Body of pancreas (tissue), 4 donors: ENCODE results near the gene EFNA1. TPM values are rescaled to one million over a fixed set of nuclear protein-coding genes. Genes with fewer than 3 reads are reported as not detected.

ENCODE experiments used
- ATAC-seq: fragments of 150-250 bp; one replicate; pipeline ENCODE4 v1.9.1; 2016
- DNase-seq, 4 donors: peaks; one replicate each; pipeline ENCODE4 v3.0.0-alpha.2; 2019
- H3K27ac ChIP-seq, 4 donors: fragments of 200-600 bp; sonication (generic); 1 replicate in 3 of 4; 2 replicates in 1 of 4; pipeline versions ENCODE4 v1.5.1 to v1.6.1; 2016 to 2019; ENCODE audit warnings: mild to moderate bottlenecking in 1 of 4, mixed read lengths in 1 of 4, moderate library complexity in 1 of 4
- H3K27me3 ChIP-seq, 2 donors: fragments of 200-600 bp; sonication (generic); one replicate each; pipeline ENCODE4 v1.6.0; 2016; ENCODE audit warnings: mild to moderate bottlenecking in 1 of 2
- H3K36me3 ChIP-seq, 2 donors: fragments of 200-600 bp; sonication (generic); replicated peaks in 1 of 2; 2 replicates each; pipeline ENCODE4 v1.5.1; 2016; ENCODE audit warnings: low read depth in 2 of 2; ENCODE audit not compliant: insufficient read depth in 1 of 2
- H3K4me1 ChIP-seq: fragments of 200-600 bp; sonication (generic); one replicate; pipeline ENCODE4 v1.6.0; 2016
- H3K4me3 ChIP-seq, 2 donors: fragments of 200-600 bp; sonication (generic); 1 replicate in 1 of 2; 2 replicates in 1 of 2; pipeline ENCODE4 v1.5.1; 2016 to 2019
- H3K9me3 ChIP-seq, 3 donors: fragments of 200-600 bp; sonication (generic); 1 replicate in 2 of 3; 2 replicates in 1 of 3; pipeline ENCODE4 v1.5.1; 2016
- POLR2A ChIP-seq, 3 donors: fragments of 450-650 bp; IDR thresholded peaks; one replicate each; pipeline ENCODE4 v1.6.1; 2016; ENCODE audit warnings: antibody characterized with exemption in 3 of 3, mild to moderate bottlenecking in 2 of 3
- WGBS, 2 donors: methylation state at CpG; one replicate each; pipeline ENCODE4 v1.1.5; 2017; 5-methylcytosine and 5-hydroxymethylcytosine counted together
- intact Hi-C: fragments of 100-400 bp; cut with DNase I; formaldehyde crosslinking; loops from one replicate; pipeline ENCODE4 v1.15.1; 2023
- total RNA-seq, 2 donors: library from RNA; depleted of rRNA; stranded (reverse); fragments of >200 nt; gene quantifications; one replicate each; pipeline ENCODE4 v1.1.0, GENCODE V29; 2016
- TF ChIP-seq, protein P1 (sequence below), 7 experiments: fragments of 450-650 bp in 4 of 7; fragments of 200-600 bp in 3 of 7; sonication (generic) in 3 of 7; IDR thresholded peaks; one replicate each; pipeline ENCODE4 v1.5.1; 2016 to 2019; ENCODE audit warnings: antibody characterized with exemption in 7 of 7

The EFNA1 gene, protein sequence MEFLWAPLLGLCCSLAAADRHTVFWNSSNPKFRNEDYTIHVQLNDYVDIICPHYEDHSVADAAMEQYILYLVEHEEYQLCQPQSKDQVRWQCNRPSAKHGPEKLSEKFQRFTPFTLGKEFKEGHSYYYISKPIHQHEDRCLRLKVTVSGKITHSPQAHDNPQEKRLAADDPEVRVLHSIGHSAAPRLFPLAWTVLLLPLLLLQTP
- 10 to 100 TPM; 10.5 to 20.2 TPM for total RNA-seq

DNA sequence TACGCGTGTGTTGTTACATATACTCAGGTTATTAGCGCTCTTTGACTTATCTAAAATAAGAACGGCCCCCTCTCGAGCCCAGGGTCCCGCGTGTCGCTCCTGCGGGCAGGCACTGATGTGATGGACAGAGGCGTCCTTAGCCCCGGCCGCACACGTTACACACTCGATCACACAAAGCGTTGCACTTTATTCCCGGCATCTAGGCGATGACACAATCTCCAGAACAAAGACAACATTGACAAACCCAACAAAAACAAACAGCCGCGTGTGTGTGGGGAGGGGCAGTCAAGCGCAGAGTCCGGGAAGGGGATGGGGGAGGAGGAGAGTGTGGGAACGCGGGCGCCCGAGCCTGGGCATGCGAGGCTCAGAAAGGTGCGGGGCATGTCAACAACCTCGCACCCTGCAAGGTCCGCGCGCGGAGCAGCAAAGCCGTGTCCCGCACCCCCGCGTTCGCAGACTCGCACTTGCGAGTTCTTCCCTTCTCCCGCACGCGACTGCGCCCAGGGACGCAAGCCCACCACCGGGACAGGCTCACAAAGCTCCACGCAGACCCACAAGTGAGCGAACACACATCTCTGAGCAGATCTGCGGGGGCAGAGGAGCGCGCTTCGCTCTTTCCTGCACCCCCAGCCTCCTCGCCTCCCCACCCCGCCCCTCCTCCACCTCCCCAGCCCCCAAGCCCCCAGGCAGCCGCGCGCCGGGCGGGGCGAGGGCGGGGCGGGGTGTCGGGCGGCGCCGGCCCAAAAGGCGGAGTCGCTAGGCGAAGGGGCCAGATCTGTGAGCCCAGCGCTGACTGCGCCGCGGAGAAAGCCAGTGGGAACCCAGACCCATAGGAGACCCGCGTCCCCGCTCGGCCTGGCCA lies at the start of gene EFNA1:
Gene EFNA1 (plus strand): TSS at position 772 of the 862 bp plus-strand sequence. CDS start 102 bp downstream, outside the sequence.
- no peaks in the 10 kb centered on the region for H3K9me3 ChIP-seq
- intact Hi-C loops, result loop anchor here (5.0 kb wide), 1 partner anchor 35 kb away; no protein-coding TSS in a partner anchor
- peak within 1 kb of the TSS; percentile 79 to 91 for H3K4me3 ChIP-seq
- H3K27me3 ChIP-seq, result no peaks in the 10 kb centered on the region
- DNase-seq (peak; percentile 78 to 88 (median 81)), ATAC-seq (peak; percentile 64)
- 0% methylated on average over 31 to 60 of the region's 76 CpGs for WGBS, 2 donors
- peak within 1 kb of the TSS; percentile 94 to 99 (median 98) for H3K27ac ChIP-seq
- peaks cover 0 to 4% of the 10 kb centered on the region in 2 donors for H3K36me3 ChIP-seq
- peaks cover 58% of the 10 kb centered on the region for H3K4me1 ChIP-seq
- TF ChIP-seq, protein P1, sequence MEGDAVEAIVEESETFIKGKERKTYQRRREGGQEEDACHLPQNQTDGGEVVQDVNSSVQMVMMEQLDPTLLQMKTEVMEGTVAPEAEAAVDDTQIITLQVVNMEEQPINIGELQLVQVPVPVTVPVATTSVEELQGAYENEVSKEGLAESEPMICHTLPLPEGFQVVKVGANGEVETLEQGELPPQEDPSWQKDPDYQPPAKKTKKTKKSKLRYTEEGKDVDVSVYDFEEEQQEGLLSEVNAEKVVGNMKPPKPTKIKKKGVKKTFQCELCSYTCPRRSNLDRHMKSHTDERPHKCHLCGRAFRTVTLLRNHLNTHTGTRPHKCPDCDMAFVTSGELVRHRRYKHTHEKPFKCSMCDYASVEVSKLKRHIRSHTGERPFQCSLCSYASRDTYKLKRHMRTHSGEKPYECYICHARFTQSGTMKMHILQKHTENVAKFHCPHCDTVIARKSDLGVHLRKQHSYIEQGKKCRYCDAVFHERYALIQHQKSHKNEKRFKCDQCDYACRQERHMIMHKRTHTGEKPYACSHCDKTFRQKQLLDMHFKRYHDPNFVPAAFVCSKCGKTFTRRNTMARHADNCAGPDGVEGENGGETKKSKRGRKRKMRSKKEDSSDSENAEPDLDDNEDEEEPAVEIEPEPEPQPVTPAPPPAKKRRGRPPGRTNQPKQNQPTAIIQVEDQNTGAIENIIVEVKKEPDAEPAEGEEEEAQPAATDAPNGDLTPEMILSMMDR (IDR thresholded peaks at IDR 0.05), result no peak
- TF ChIP-seq POLR2A (IDR thresholded peaks at IDR 0.05), result peak; percentile 75 to 92 (median 87)

DNA sequence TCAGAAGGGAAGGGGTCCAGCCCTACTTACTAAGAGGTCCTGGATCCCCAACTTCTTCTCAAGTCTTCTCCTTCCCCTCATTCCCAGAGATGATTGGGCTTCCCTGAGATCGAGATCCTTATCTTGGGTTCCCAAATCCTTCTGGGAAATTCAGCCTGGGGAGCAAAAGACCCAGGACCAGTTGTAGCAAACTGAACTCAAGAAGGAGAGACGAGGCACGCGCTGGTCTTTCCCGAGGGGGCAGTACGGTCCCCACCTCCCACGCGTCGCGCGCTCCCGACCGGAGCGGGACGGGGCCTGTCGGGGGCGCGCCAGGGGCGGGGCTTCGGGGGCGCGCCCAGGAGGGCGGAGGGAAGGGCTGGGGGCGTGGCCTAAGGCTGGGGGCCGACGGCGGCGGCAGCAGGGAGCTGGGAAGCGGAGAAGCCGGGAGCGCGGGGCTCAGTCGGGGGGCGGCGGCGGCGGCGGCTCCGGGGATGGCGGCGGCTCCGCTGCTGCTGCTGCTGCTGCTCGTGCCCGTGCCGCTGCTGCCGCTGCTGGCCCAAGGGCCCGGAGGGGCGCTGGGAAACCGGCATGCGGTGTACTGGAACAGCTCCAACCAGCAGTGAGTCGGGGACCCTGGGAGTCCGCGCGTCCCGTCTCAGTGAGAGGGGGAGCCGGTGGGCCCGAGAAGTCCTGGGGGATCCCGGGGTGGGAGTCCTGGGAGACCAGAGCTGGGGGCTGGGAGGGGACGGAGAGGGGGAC lies 49.0 kb upstream of the EFNA1 start, which contains the start of gene EFNA3:
Gene EFNA3 (plus strand): TSS at position 369 of the 741 bp plus-strand sequence. CDS start 105 bp downstream, at position 474.
- no peak within 1 kb of the TSS for H3K27ac ChIP-seq
- H3K4me1 ChIP-seq, result peaks cover 45% of the 10 kb centered on the region
- peaks cover 4 to 44% of the 10 kb centered on the region in 2 donors for H3K27me3 ChIP-seq
- peak; percentile 50 to 73 (median 64) for DNase-seq
- TF ChIP-seq, protein P1 (IDR thresholded peaks at IDR 0.05), result no peak
- no peak for TF ChIP-seq POLR2A (IDR thresholded peaks at IDR 0.05)
- intact Hi-C loops, result no loop called here
- peak within 1 kb of the TSS; percentile 14 to 17 for H3K4me3 ChIP-seq
- 1 to 6% methylated on average over 6 to 58 of the region's 59 CpGs for WGBS, 2 donors
- no peaks in the 10 kb centered on the region for H3K9me3 ChIP-seq
- H3K36me3 ChIP-seq, result no peaks in the 10 kb centered on the region
- ATAC-seq, result peak; percentile 58

DNA sequence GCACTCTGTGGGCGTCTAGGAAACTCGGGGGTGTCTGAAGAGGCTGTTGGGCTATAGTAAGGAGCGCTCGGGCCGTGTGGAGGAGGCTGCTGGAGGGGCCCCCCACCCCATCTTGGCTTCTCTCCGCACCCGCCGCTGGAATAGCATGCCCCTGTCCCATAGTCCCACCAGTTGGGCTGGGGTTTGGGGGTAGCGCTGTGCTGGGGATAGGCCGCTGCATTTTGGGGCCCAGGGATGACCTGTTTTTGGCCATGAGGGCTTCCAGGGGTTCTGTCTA lies 48.5 kb upstream of the EFNA1 start:
- H3K4me1 ChIP-seq, result peaks cover 48% of the 10 kb centered on the region
- WGBS, 2 donors, result 5 to 6% methylated on average over 9 to 10 of the region's 10 CpGs
- TF ChIP-seq, protein P1 (IDR thresholded peaks at IDR 0.05), result no peak
- no peak for TF ChIP-seq POLR2A (IDR thresholded peaks at IDR 0.05)
- H3K27ac ChIP-seq, result no peak overlapping the region
- intact Hi-C loops, result no loop called here
- H3K9me3 ChIP-seq, result no peaks in the 10 kb centered on the region
- H3K36me3 ChIP-seq, result no peaks in the 10 kb centered on the region
- H3K27me3 ChIP-seq, result peaks cover 4 to 44% of the 10 kb centered on the region in 2 donors
- no peak overlapping the region for H3K4me3 ChIP-seq
- no peak for DNase-seq
- no peak for ATAC-seq

DNA sequence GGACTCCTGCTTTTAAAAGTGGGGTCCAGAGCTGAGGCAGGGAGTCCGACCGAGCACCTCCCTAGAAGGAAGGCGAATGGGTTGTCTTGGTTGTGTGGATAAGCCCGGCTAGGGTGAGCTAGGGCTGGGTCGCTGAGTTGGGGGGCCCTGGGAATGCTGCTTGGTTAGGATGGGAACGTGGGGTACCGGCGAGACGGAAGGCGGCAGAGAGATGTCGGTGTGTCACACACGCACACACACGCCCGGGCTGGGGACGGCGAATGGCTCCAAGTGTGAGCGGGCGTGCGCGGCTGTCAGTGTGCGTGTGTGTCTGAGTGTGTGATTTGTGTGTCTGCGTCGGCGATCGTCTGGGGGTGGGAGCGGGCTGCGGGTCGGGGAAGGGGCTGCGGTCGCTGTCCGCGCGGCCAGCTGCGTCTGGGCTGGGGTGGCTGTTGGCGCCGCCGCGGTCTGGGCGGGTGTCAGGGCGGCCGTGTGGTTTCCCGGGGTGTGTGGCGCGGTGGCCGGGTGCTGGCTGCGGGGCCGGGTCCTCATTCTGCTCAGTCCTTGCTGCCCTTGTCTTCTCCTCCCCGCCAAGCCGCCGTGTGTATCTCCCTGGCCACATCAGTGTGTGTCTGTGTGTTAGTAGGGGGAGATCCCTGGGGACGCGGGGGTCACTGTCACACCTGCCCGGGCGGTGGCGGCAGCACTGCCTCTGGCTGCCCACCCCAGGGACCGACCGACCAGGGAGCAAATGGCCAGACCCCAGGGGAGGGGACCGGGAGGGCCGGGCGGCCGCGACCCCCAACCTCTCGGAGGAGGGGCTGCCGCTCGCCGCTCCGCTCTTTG lies 48.0 kb upstream of the EFNA1 start:
- ATAC-seq (no peak), DNase-seq (peak in 1 of 4 donors; percentile 39)
- TF ChIP-seq, protein P1 (IDR thresholded peaks at IDR 0.05), result no peak
- no peak for TF ChIP-seq POLR2A (IDR thresholded peaks at IDR 0.05)
- 0 to 12% methylated on average over 5 to 67 of the region's 67 CpGs for WGBS, 2 donors
- Histone ChIP-seq H3K4me3 (no peak overlapping the region), H3K27me3 (peaks cover 4 to 44% of the 10 kb centered on the region in 2 donors), H3K4me1 (peaks cover 54% of the 10 kb centered on the region), H3K27ac (no peak overlapping the region), H3K36me3 (no peaks in the 10 kb centered on the region), H3K9me3 (no peaks in the 10 kb centered on the region)
- intact Hi-C loops, result no loop called here
